HL-60 (cell line): Measurements from ENCODE around the gene VAT1L.

ENCODE experiments used
- DNase-seq, 2 experiments: peaks; one replicate each; pipeline ENCODE4 v3.0.0-alpha.2; 2010 to 2020; ENCODE audit warnings: low read depth in 1 of 2, low spot score in 1 of 2
- H3K27ac ChIP-seq: fragments of 250-450 bp; sonication (Bioruptor Pico); replicated peaks from 2 replicates; pipeline ENCODE4 v1.5.1; 2020; ENCODE audit warnings: mild to moderate bottlenecking, moderate library complexity
- H3K27me3 ChIP-seq: fragments of 250-450 bp; sonication (Bioruptor Pico); 2 replicates; pipeline ENCODE4 v1.5.1; 2021; ENCODE audit warnings: mild to moderate bottlenecking, moderate library complexity; ENCODE audit not compliant: insufficient read depth, poor library complexity, severe bottlenecking
- H3K4me3 ChIP-seq: replicated peaks from 2 replicates; pipeline ENCODE4 v1.5.1; 2011; ENCODE audit warnings: mild to moderate bottlenecking, control low read depth, low read length; ENCODE audit not compliant: insufficient read depth
- CTCF ChIP-seq: IDR thresholded peaks from one replicate; pipeline ENCODE4 v1.5.1; 2011; ENCODE audit warnings: low read length, control low read depth, inconsistent platforms; ENCODE audit not compliant: insufficient read depth
- GABPA ChIP-seq: IDR thresholded peaks from 2 replicates; pipeline ENCODE4 v1.6.1; 2012; ENCODE audit warnings: low read depth
- POLR2AphosphoS5 ChIP-seq: IDR thresholded peaks from 2 replicates; pipeline ENCODE4 v1.6.1; 2012; ENCODE audit warnings: low read depth
- REST ChIP-seq: IDR thresholded peaks from 2 replicates; pipeline ENCODE4 v1.6.1; 2012; ENCODE audit warnings: low read depth; ENCODE audit not compliant: insufficient replicate concordance
- SPI1 ChIP-seq: IDR thresholded peaks from 2 replicates; pipeline ENCODE4 v1.6.1; 2012; ENCODE audit warnings: low read depth, mild to moderate bottlenecking, borderline replicate concordance

The VAT1L gene

GRCh38 chr16:77856438-77857160, 68.2 kb downstream of the VAT1L start:
- peaks cover 4% of the 10 kb centered on the region for H3K27me3 ChIP-seq
- no peak overlapping the region for H3K27ac ChIP-seq
- no peak for DNase-seq
- H3K4me3 ChIP-seq, result no peak overlapping the region
- TF ChIP-seq CTCF (no peak), SPI1 (no peak), GABPA (no peak), POLR2AphosphoS5 (no peak), REST (no peak)

- no peak overlapping the region for H3K4me3 ChIP-seq
- DNase-seq, result no peak
- H3K27me3 ChIP-seq, result peaks cover 4% of the 10 kb centered on the region
- TF ChIP-seq GABPA, result no peak
- TF ChIP-seq CTCF, result no peak
- TF ChIP-seq POLR2AphosphoS5, result no peak
- no peak for TF ChIP-seq REST
- TF ChIP-seq SPI1, result no peak
- no peak overlapping the region for H3K27ac ChIP-seq
Observed at GRCh38 chr16:77858060-77858459, 69.7 kb downstream of the VAT1L start.

GRCh38 chr16:77859493-77860232, 71.3 kb downstream of the VAT1L start:
- TF ChIP-seq REST (no peak), GABPA (no peak), POLR2AphosphoS5 (no peak), CTCF (no peak), SPI1 (no peak)
- Histone ChIP-seq H3K27me3 (peaks cover 4% of the 10 kb centered on the region), H3K27ac (no peak overlapping the region), H3K4me3 (no peak overlapping the region)
- no peak for DNase-seq
